Mononuclear cell (primary cell): ENCODE measurements around the gene CD151. TPM values are rescaled to one million over a fixed set of nuclear protein-coding genes. Genes with fewer than 3 reads are reported as not detected.

Source experiments
- H3K27me3 ChIP-seq: 2 replicates; pipeline ENCODE4 v1.6.0; 2011; ENCODE audit warnings: low read length, control low read depth; ENCODE audit not compliant: insufficient read depth
- H3K4me1 ChIP-seq: 2 replicates; pipeline ENCODE4 v1.5.1; 2011; ENCODE audit warnings: mild to moderate bottlenecking, low read length, control low read depth; ENCODE audit not compliant: insufficient read depth
- H3K4me3 ChIP-seq: 2 replicates; pipeline ENCODE4 v1.5.1; 2011; ENCODE audit warnings: mild to moderate bottlenecking, low read length, moderate library complexity
- H3K9me3 ChIP-seq: 2 replicates; pipeline ENCODE4 v1.5.1; 2011; ENCODE audit warnings: low read depth, mild to moderate bottlenecking, control low read depth, low read length
- total RNA-seq: library from RNA; depleted of rRNA; stranded (reverse); fragments of >200 nt; gene quantifications from one replicate; pipeline ENCODE4 v1.2.3, GENCODE V29; 2012

The CD151 gene
- total RNA-seq, 1 donor = 28.5 TPM

- peaks cover 30% of the 10 kb centered on the region for H3K4me1 ChIP-seq
- peaks cover 4% of the 10 kb centered on the region for H3K27me3 ChIP-seq
- no peaks in the 10 kb centered on the region for H3K9me3 ChIP-seq
- no peak overlapping the region for H3K4me3 ChIP-seq
Measured at GRCh38 chr11:794013-794765, 38.6 kb upstream of the CD151 start.

GRCh38 chr11:794766-795633 is 37.8 kb upstream of the CD151 start:
- H3K27me3 ChIP-seq = no peaks in the 10 kb centered on the region
- H3K4me3 ChIP-seq = no peak overlapping the region
- H3K9me3 ChIP-seq = no peaks in the 10 kb centered on the region
- peaks cover 30% of the 10 kb centered on the region for H3K4me1 ChIP-seq

- Histone ChIP-seq H3K4me1 (peaks cover 30% of the 10 kb centered on the region), H3K27me3 (no peaks in the 10 kb centered on the region), H3K4me3 (peak overlapping the region; percentile 49), H3K9me3 (no peaks in the 10 kb centered on the region)
Measured at GRCh38 chr11:795634-796564, 36.9 kb upstream of the CD151 start.

DNA sequence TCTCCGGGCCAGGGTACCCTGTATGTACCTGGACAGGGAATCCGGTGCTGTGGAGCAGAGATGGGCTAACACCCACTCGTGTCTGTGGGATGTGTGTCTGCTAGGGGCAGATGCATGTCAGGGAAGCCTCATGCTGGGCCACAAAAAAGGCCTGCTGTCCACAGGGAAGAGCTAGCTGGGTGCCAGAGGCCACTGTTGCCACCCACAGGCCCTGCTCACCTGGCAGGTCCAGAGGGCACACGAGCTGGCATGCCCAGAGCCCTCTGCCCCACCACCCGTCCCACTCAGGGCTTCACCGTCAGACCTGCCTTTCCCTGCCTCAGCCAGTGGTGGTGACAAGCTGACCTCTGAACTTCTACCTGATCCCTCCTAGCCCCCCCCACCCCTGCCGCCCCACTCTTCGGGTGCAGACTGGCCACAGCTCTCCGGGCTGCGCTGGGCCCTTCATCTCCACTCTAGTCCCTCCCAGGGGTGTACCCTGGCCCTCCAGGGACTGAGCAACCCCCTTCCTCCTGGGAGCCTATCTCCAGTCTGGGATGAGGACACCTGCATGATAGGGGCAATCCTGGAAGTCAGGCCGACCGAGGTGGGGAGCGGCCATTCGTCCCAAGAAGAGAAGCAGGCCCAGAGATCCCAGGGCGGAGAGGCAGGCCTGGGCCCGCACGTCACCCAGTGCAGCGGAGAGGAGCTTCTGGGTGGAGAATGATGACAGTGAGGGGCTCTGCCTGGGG is 36.0 kb upstream of the CD151 start:
- Histone ChIP-seq H3K4me1 (peaks cover 30% of the 10 kb centered on the region), H3K9me3 (no peaks in the 10 kb centered on the region), H3K4me3 (peak overlapping the region; percentile 79), H3K27me3 (no peaks in the 10 kb centered on the region)

DNA sequence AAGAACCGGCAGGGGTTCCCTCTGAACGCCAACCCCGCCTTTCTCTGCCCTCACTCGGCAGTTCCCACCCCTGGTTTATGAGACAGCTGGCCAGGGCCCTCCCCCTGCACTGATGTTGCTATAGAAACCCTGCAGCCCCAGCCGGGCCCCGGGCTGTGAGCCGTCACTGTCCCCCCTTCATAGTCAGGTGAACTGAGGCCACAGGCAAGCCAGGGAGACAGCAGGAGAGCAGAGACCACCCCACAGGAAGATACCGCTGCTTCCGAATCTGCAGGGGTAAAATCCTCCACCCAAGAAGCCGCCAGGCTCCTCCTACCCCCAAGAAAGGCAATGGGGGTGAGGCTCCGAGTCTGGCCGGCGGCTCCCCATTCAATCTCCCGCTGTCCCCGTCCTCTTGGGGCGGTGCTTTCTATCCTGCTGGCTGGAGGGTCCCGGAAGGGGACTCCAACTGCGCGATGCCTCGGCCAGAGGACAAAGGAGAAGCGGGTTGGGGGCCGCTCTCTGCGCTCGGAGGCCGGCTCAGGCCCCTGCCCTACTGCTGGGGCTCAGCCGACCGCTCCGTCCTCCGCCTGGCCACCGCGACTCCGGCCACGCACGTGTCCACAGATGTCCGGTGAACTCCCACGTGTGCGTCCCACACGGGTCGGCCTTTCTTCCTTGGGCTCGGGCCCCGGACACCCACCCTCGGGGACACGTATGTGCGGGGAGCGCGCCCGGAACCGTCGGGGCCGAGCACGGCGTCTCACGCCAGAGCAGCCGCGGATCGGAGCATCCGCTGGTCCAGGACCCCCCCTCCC is 35.3 kb upstream of the CD151 start:
- Histone ChIP-seq H3K4me3 (peak overlapping the region; percentile 79), H3K4me1 (peaks cover 30% of the 10 kb centered on the region), H3K27me3 (no peaks in the 10 kb centered on the region), H3K9me3 (no peaks in the 10 kb centered on the region)

GRCh38 chr11:798093-798713 is 34.5 kb upstream of the CD151 start, which contains the start of gene SLC25A22:
SLC25A22 (minus strand) TSS chr11:798281; CDS start chr11:795006, 3,275 bp downstream.
- Histone ChIP-seq H3K9me3 (no peaks in the 10 kb centered on the region), H3K27me3 (no peaks in the 10 kb centered on the region), H3K4me1 (peaks cover 30% of the 10 kb centered on the region), H3K4me3 (peak within 1 kb of the TSS; percentile 79)

GRCh38 chr11:799641-800316 is 33.0 kb upstream of the CD151 start:
- Histone ChIP-seq H3K4me3 (no peak overlapping the region), H3K27me3 (no peaks in the 10 kb centered on the region), H3K4me1 (peaks cover 45% of the 10 kb centered on the region), H3K9me3 (no peaks in the 10 kb centered on the region)

DNA sequence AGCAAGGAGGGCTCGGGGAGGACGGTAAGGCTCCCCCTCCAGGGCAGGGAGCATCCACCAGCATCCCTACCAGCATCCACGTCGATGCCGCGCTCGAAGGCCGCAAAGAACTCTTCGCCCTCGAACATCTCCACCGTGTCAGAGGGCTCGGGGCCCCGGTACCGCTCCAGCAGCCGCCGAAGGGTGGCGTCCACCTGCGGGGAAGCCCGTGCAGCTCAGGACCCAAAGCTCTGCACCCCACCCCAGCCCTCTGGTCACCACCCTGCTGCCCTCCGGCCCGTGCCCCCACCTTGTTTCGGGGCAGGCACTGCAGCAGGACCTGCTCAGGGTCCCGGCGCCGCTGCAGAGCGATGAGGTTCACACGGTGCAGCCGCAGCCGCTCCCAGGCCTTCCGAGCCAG is 32.3 kb upstream of the CD151 start:
- no peaks in the 10 kb centered on the region for H3K27me3 ChIP-seq
- H3K4me3 ChIP-seq = no peak overlapping the region
- H3K9me3 ChIP-seq = no peaks in the 10 kb centered on the region
- H3K4me1 ChIP-seq = peaks cover 41% of the 10 kb centered on the region

GRCh38 chr11:801097-801780 is 31.5 kb upstream of the CD151 start:
- no peaks in the 10 kb centered on the region for H3K27me3 ChIP-seq
- H3K4me3 ChIP-seq = no peak overlapping the region
- peaks cover 39% of the 10 kb centered on the region for H3K4me1 ChIP-seq
- no peaks in the 10 kb centered on the region for H3K9me3 ChIP-seq

DNA sequence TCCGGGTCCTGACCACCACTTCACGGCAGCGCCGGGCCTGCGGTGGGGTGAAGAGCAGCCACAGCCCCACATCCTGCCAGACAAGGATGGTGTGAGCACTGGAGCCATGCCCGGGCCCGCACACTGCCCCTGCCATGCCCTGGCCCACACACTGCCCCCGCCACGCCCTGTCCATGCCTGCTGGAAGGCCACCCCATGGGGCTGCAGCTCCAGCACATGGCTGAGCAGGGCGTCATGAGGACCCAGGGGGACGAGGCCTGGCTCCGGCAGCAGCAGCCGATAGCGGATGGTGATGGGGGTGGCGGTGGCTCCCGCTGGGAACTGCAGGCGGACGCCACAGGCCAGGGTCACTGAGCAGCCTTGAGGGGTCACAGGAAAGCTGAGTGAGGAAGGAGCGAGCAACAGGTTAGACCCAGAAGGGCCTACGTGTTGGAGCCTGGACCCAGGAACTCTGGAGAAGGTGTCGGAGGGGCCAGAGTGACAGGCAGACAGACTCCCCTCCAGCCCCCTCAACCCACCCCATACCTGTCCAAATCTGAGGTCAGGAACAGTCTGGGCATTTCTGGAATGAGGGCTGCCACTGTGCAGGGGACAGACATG is 30.6 kb upstream of the CD151 start:
- Histone ChIP-seq H3K27me3 (no peaks in the 10 kb centered on the region), H3K4me1 (peaks cover 30% of the 10 kb centered on the region), H3K9me3 (no peaks in the 10 kb centered on the region), H3K4me3 (no peak overlapping the region)

GRCh38 chr11:802693-803466 is 29.9 kb upstream of the CD151 start:
- H3K9me3 ChIP-seq = no peaks in the 10 kb centered on the region
- no peaks in the 10 kb centered on the region for H3K27me3 ChIP-seq
- H3K4me3 ChIP-seq = no peak overlapping the region
- H3K4me1 ChIP-seq = peaks cover 26% of the 10 kb centered on the region

DNA sequence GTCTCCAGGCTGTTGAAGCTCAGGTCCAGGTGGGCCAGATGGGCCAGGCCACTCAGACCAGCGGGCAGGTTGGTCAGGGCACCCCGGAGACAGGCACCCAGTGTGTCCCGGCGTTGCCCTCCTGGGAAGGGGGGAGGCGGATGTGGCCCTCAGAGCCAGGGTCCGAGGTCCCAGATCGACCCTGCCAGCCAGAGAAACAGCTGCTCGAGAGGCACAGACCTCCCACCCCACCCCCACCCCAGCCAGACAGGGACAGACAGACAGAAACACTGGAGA is 29.3 kb upstream of the CD151 start:
- Histone ChIP-seq H3K4me1 (peaks cover 28% of the 10 kb centered on the region), H3K4me3 (no peak overlapping the region), H3K9me3 (no peaks in the 10 kb centered on the region), H3K27me3 (no peaks in the 10 kb centered on the region)
